HCT116 (cell line): ENCODE results near the gene TMC1. TPM values are rescaled to one million over a fixed set of nuclear protein-coding genes. Genes with fewer than 3 reads are reported as not detected.

Experiments
- ATAC-seq: fragments of 200-7000 bp; cut with Tn5 transposase; 2 replicates; pipeline ENCODE4 v1.9.1; 2020; ENCODE audit warnings: mild to moderate bottlenecking, moderate library complexity
- BruUV-seq: library from RNA; stranded (reverse); fragments of 400-500 nt; replicated peaks from 2 replicates; lab custom pipeline; 2021; lab: Mats Ljungman, UMichigan
- CTCF ChIA-PET: fragments of 300-600 bp; sonication (Branson Sonifier 250); formaldehyde crosslinking; loops from one replicate; lab custom pipeline; 2021; ENCODE audit warnings: antibody characterized with exemption; lab: Charles Lee
- POLR2A ChIA-PET: fragments of 300-600, 350-600 bp; sonication (Branson Sonifier 250); formaldehyde crosslinking; loops from one replicate; lab custom pipeline; 2021; ENCODE audit warnings: antibody characterized with exemption; lab: Charles Lee
- RAD21 ChIA-PET, 2 experiments: fragments of 300-600 bp; sonication (Branson Sonifier 250); formaldehyde crosslinking; loops; one replicate each; lab custom pipeline; 2023; ENCODE audit warnings: low total read pairs in 2 of 2; ENCODE audit not compliant: uncharacterized antibody in 2 of 2, unreplicated experiment in 2 of 2, low non-redundant PET in 1 of 2; lab: Charles Lee
- DNase-seq: peaks from one replicate; pipeline ENCODE4 v3.0.0-alpha.2; 2010; ENCODE audit warnings: low read depth, low spot score
- H2AFZ ChIP-seq: fragments of 200-600 bp; shearing (Covaris generic), sonication (generic); 2 replicates; pipeline ENCODE4 v1.6.1; 2017; ENCODE audit warnings: low read depth, mixed run types, mixed read lengths, antibody characterized with exemption, low read length; ENCODE audit not compliant: poor library complexity, severe bottlenecking
- H3K27ac ChIP-seq: 2 replicates; pipeline ENCODE4 v1.5.1; 2012; ENCODE audit warnings: low read depth, low read length
- H3K27me3 ChIP-seq: fragments of 200-600 bp; sonication (generic); 2 replicates; pipeline ENCODE4 v1.6.1; 2016; ENCODE audit warnings: mixed run types, low read length, mixed read lengths; ENCODE audit not compliant: insufficient read depth
- H3K36me3 ChIP-seq, 2 experiments: fragments of 200-500 bp in 1 of 2; fragments of 200-600 bp in 1 of 2; sonication (Bioruptor generic) in 1 of 2; sonication (generic) in 1 of 2; 2 replicates each; pipeline versions ENCODE4 v1.5.1 to v1.6.1; 2014 to 2016; ENCODE audit warnings: low read length in 2 of 2, inconsistent platforms in 1 of 2, mixed read lengths in 1 of 2, mixed run types in 1 of 2; ENCODE audit not compliant: insufficient read depth in 2 of 2, control insufficient read depth in 1 of 2
- H3K4me1 ChIP-seq, 2 experiments: fragments of 200-600 bp in 1 of 2; sonication (generic) in 1 of 2; 2 replicates each; pipeline versions ENCODE4 v1.5.1 to v1.6.1; 2012 to 2017; ENCODE audit warnings: low read length in 2 of 2, inconsistent platforms in 1 of 2, mild to moderate bottlenecking in 1 of 2, mixed read lengths in 1 of 2, mixed run types in 1 of 2, moderate library complexity in 1 of 2; ENCODE audit not compliant: insufficient read depth in 2 of 2, control insufficient read depth in 1 of 2
- H3K4me2 ChIP-seq: fragments of 200-600 bp; sonication (generic); 2 replicates; pipeline ENCODE4 v1.6.1; 2017; ENCODE audit warnings: mixed run types, low read length, mixed read lengths
- H3K4me3 ChIP-seq, 2 experiments: fragments of 200-600 bp in 1 of 2; sonication (generic) in 1 of 2; replicated peaks in 1 of 2; 2 replicates each; pipeline ENCODE4 v1.5.1; 2011 to 2016; ENCODE audit warnings: low read length in 2 of 2, control low read depth in 1 of 2, low read depth in 1 of 2, mild to moderate bottlenecking in 1 of 2, mixed read lengths in 1 of 2, mixed run types in 1 of 2
- H3K79me2 ChIP-seq: fragments of 200-600 bp; sonication (generic); 2 replicates; pipeline ENCODE4 v1.6.1; 2017; ENCODE audit warnings: mild to moderate bottlenecking, mixed run types, low read length, moderate library complexity, mixed read lengths; ENCODE audit not compliant: insufficient read depth
- H3K9ac ChIP-seq: fragments of 200-600 bp; sonication (generic); 2 replicates; pipeline ENCODE4 v1.6.1; 2016; ENCODE audit warnings: low read length, mixed read lengths
- H3K9me2 ChIP-seq: fragments of 200-600 bp; sonication (generic), shearing (Covaris generic); 2 replicates; pipeline ENCODE4 v1.6.1; 2017; ENCODE audit warnings: mixed run types, mild to moderate bottlenecking, moderate library complexity; ENCODE audit not compliant: insufficient read depth
- H3K9me3 ChIP-seq, 2 experiments: fragments of 200-500 bp in 1 of 2; fragments of 200-600 bp in 1 of 2; sonication (Bioruptor generic) in 1 of 2; sonication (generic) in 1 of 2; 2 replicates each; pipeline ENCODE4 v1.6.1; 2014 to 2017; ENCODE audit warnings: low read length in 2 of 2, mixed read lengths in 2 of 2, inconsistent platforms in 1 of 2, low read depth in 1 of 2, mild to moderate bottlenecking in 1 of 2, mixed run types in 1 of 2, moderate library complexity in 1 of 2; ENCODE audit not compliant: control insufficient read depth in 1 of 2, insufficient read depth in 1 of 2
- H4K20me1 ChIP-seq: fragments of 200-600 bp; sonication (generic), shearing (Covaris generic); 2 replicates; pipeline ENCODE4 v1.6.1; 2017; ENCODE audit warnings: mixed run types, mild to moderate bottlenecking, moderate library complexity; ENCODE audit not compliant: insufficient read depth
- ATF3 ChIP-seq: IDR thresholded peaks from 2 replicates; pipeline ENCODE4 v1.6.1; 2012
- CBX3 ChIP-seq: IDR thresholded peaks from 2 replicates; pipeline ENCODE4 v1.6.1; 2012; ENCODE audit warnings: low read depth
- CEBPB ChIP-seq: IDR thresholded peaks from 2 replicates; pipeline ENCODE4 v1.6.1; 2012; ENCODE audit warnings: low read depth
- CTCF ChIP-seq, 3 experiments: fragments of 200-600 bp in 1 of 3; sonication (generic) in 1 of 3; IDR thresholded peaks in 2 of 3; conservative IDR thresholded peaks in 1 of 3; 2 replicates each; pipeline ENCODE4 v1.5.1; 2012 to 2017; ENCODE audit warnings: low read depth in 2 of 3, low read length in 2 of 3, antibody characterized with exemption in 1 of 3, borderline replicate concordance in 1 of 3, control low read depth in 1 of 3, mild to moderate bottlenecking in 1 of 3, mixed read lengths in 1 of 3, mixed run types in 1 of 3, moderate library complexity in 1 of 3; ENCODE audit not compliant: insufficient read depth in 1 of 3
- EGR1 ChIP-seq: IDR thresholded peaks from 2 replicates; pipeline ENCODE4 v1.6.1; 2012; ENCODE audit warnings: low read depth
- FOSL1 ChIP-seq: IDR thresholded peaks from 2 replicates; pipeline ENCODE4 v1.6.1; 2012; ENCODE audit warnings: low read depth
- MAX ChIP-seq: IDR thresholded peaks from 2 replicates; pipeline ENCODE4 v1.6.1; 2012
- POLR2A ChIP-seq: IDR thresholded peaks from 2 replicates; pipeline ENCODE4 v1.7.0; 2011; ENCODE audit warnings: borderline replicate concordance; ENCODE audit not compliant: insufficient read depth, insufficient read length; ENCODE audit errors: extremely low read depth
- POLR2AphosphoS5 ChIP-seq: IDR thresholded peaks from 2 replicates; pipeline ENCODE4 v1.6.1; 2011; ENCODE audit warnings: mild to moderate bottlenecking, low read depth, low read length, moderate library complexity
- RAD21 ChIP-seq: IDR thresholded peaks from 2 replicates; pipeline ENCODE4 v1.6.1; 2012; ENCODE audit warnings: low read depth, mild to moderate bottlenecking
- REST ChIP-seq: IDR thresholded peaks from 2 replicates; pipeline ENCODE4 v1.6.1; 2012; ENCODE audit warnings: low read depth
- SIN3A ChIP-seq: IDR thresholded peaks from 2 replicates; pipeline ENCODE4 v1.6.1; 2012; ENCODE audit warnings: low read depth
- SP1 ChIP-seq: IDR thresholded peaks from 2 replicates; pipeline ENCODE4 v1.6.1; 2012; ENCODE audit warnings: low read depth
- SRF ChIP-seq: IDR thresholded peaks from 2 replicates; pipeline ENCODE4 v1.6.1; 2012; ENCODE audit warnings: low read depth
- TCF7L2 ChIP-seq: IDR thresholded peaks from 2 replicates; pipeline ENCODE4 v1.7.0; 2011; ENCODE audit warnings: borderline replicate concordance, inconsistent platforms; ENCODE audit not compliant: insufficient read depth, insufficient read length; ENCODE audit errors: extremely low read depth
- YY1 ChIP-seq: IDR thresholded peaks from 2 replicates; pipeline ENCODE4 v1.6.1; 2011; ENCODE audit warnings: low read length, low read depth, moderate library complexity, mild to moderate bottlenecking; ENCODE audit not compliant: insufficient replicate concordance; ENCODE audit errors: extremely low read depth
- ZBTB33 ChIP-seq: IDR thresholded peaks from 2 replicates; pipeline ENCODE4 v1.6.1; 2011; ENCODE audit warnings: mild to moderate bottlenecking, low read length, moderate library complexity; ENCODE audit not compliant: insufficient replicate concordance; ENCODE audit errors: extremely low read depth
- ZFX ChIP-seq: fragments of 450-650 bp; IDR thresholded peaks from 2 replicates; pipeline ENCODE4 v1.6.1; 2017
- ZNF274 ChIP-seq: fragments of 200-500 bp; sonication (Bioruptor generic); IDR thresholded peaks from 2 replicates; pipeline ENCODE4 v1.6.1; 2014; ENCODE audit warnings: mild to moderate bottlenecking, low read depth, low read length, inconsistent platforms
- intact Hi-C: fragments of 100-400 bp; cut with micrococcal nuclease; formaldehyde crosslinking; loops from 2 replicates; pipeline ENCODE4 v1.10.0; 2022
- total RNA-seq: library from RNA; stranded (reverse); gene quantifications from one replicate; pipeline ENCODE4 v1.2.1, GENCODE V29; 2021; ENCODE audit not compliant: unreplicated experiment

Gene TMC1
- total RNA-seq, 1 experiment from 2014 or later = 0.57 TPM

GRCh38 chr9:72596451-72597180 lies 75.2 kb downstream of the TMC1 start:
- no peak for DNase-seq
- Histone ChIP-seq H3K4me1 (peaks cover 0 to 6% of the 10 kb centered on the region in 2 experiments; a peak in 1 of 4 replicates), H3K36me3 (no peaks in the 10 kb centered on the region)
- no peak for TF ChIP-seq SP1
- no peak for TF ChIP-seq SRF
- no peak for TF ChIP-seq FOSL1
- no peak for TF ChIP-seq CTCF (IDR thresholded peaks at IDR 0.05 in 2 of 3, conservative IDR thresholded peaks at IDR 0.05 in 1 of 3; ENCODE audit: borderline replicate concordance in 1 of 3, insufficient read depth in 1 of 3, low read depth in 2 of 3, low read length in 2 of 3)
- TF ChIP-seq YY1 = no peak
- no peak for TF ChIP-seq ATF3
- TF ChIP-seq ZBTB33 = no peak
- TF ChIP-seq SIN3A = no peak
- no peak for TF ChIP-seq RAD21
- no peak for TF ChIP-seq EGR1
- no peak for TF ChIP-seq POLR2AphosphoS5
- no peak for TF ChIP-seq POLR2A
- TF ChIP-seq CBX3 = no peak
- no peak for TF ChIP-seq TCF7L2
- no peak for TF ChIP-seq ZFX
- TF ChIP-seq CEBPB = no peak
- TF ChIP-seq ZNF274 = no peak
- no peak for TF ChIP-seq MAX
- TF ChIP-seq REST = no peak
- TF ChIP-seq, all 23 proteins: peak for 0
- no peaks in the 10 kb centered on the region for H4K20me1 ChIP-seq
- no TSS peak for BruUV-seq
- H3K27me3 ChIP-seq = no peaks in the 10 kb centered on the region
- ChIA-PET RAD21 (no interaction called here), CTCF (no interaction called here), POLR2A (interaction anchor here (1.2 kb wide), 1 partner anchor 231 kb away, joined by 4 read pairs; the partner anchor contains the start of gene ZFAND5)
- H3K9ac ChIP-seq = no peak overlapping the region
- H2AFZ ChIP-seq = no peak overlapping the region
- H3K9me3 ChIP-seq = no peaks in the 10 kb centered on the region
- no peak overlapping the region for H3K27ac ChIP-seq
- H3K79me2 ChIP-seq = no peaks in the 10 kb centered on the region
- intact Hi-C loops = no loop called here
- no peak overlapping the region for H3K4me2 ChIP-seq
- ATAC-seq = no peak
- no peak overlapping the region for H3K4me3 ChIP-seq
- no peaks in the 10 kb centered on the region for H3K9me2 ChIP-seq
